IMR-90 (cell line): ENCODE measurements around the gene PLA2G4B.

Experiments used
- BHLHE40 ChIP-seq: fragments of 150-350 bp; IDR thresholded peaks from 2 replicates; pipeline ENCODE4 v1.6.1; 2016; ENCODE audit warnings: mild to moderate bottlenecking, low read depth, low read length
- CEBPB ChIP-seq: IDR thresholded peaks from 2 replicates; pipeline ENCODE4 v1.6.1; 2012; ENCODE audit warnings: low read depth, low read length, improper control_type of control experiment
- CHD1 ChIP-seq: IDR thresholded peaks from 2 replicates; pipeline ENCODE4 v1.6.1; 2012; ENCODE audit warnings: low read depth, low read length, improper control_type of control experiment
- ELK1 ChIP-seq: fragments of 150-350 bp; IDR thresholded peaks from 2 replicates; pipeline ENCODE4 v1.6.1; 2016; ENCODE audit warnings: low read depth, mild to moderate bottlenecking, low read length, moderate library complexity, borderline replicate concordance
- FOS ChIP-seq: fragments of 150-350 bp; IDR thresholded peaks from 2 replicates; pipeline ENCODE4 v1.6.1; 2016; ENCODE audit warnings: low read depth, low read length
- MAZ ChIP-seq: IDR thresholded peaks from 2 replicates; pipeline ENCODE4 v1.6.1; 2012; ENCODE audit warnings: low read depth, mild to moderate bottlenecking, low read length, improper control_type of control experiment, moderate library complexity, borderline replicate concordance
- MXI1 ChIP-seq: IDR thresholded peaks from 2 replicates; pipeline ENCODE4 v1.6.1; 2012; ENCODE audit warnings: low read depth, mild to moderate bottlenecking, low read length, moderate library complexity, borderline replicate concordance
- NFE2L2 ChIP-seq: fragments of 150-350 bp; IDR thresholded peaks from 2 replicates; pipeline ENCODE4 v1.6.1; 2016; ENCODE audit warnings: low read depth, mild to moderate bottlenecking, low read length
- POLR2A ChIP-seq: IDR thresholded peaks from 2 replicates; pipeline ENCODE4 v1.6.1; 2012; ENCODE audit warnings: mild to moderate bottlenecking, low read depth, low read length
- RAD21 ChIP-seq: IDR thresholded peaks from 2 replicates; pipeline ENCODE4 v1.6.1; 2012; ENCODE audit warnings: low read length, improper control_type of control experiment
- RCOR1 ChIP-seq: IDR thresholded peaks from 2 replicates; pipeline ENCODE4 v1.6.1; 2012; ENCODE audit warnings: mild to moderate bottlenecking, low read length, improper control_type of control experiment; ENCODE audit not compliant: insufficient replicate concordance
- SMC3 ChIP-seq: fragments of 150-350 bp; IDR thresholded peaks from 2 replicates; pipeline ENCODE4 v1.6.1; 2016; ENCODE audit warnings: low read depth, mild to moderate bottlenecking, antibody characterized with exemption, low read length, moderate library complexity
- TF ChIP-seq, protein P1 (sequence below): conservative IDR thresholded peaks from 2 replicates; pipeline ENCODE4 v1.5.1; 2012; ENCODE audit warnings: mild to moderate bottlenecking, low read depth, low read length, improper control_type of control experiment
- TF ChIP-seq, protein P2 (sequence below): fragments of 150-350 bp; IDR thresholded peaks from 2 replicates; pipeline ENCODE4 v1.6.1; 2017; ENCODE audit warnings: mild to moderate bottlenecking, antibody characterized with exemption, low read length, low read depth

DNA sequence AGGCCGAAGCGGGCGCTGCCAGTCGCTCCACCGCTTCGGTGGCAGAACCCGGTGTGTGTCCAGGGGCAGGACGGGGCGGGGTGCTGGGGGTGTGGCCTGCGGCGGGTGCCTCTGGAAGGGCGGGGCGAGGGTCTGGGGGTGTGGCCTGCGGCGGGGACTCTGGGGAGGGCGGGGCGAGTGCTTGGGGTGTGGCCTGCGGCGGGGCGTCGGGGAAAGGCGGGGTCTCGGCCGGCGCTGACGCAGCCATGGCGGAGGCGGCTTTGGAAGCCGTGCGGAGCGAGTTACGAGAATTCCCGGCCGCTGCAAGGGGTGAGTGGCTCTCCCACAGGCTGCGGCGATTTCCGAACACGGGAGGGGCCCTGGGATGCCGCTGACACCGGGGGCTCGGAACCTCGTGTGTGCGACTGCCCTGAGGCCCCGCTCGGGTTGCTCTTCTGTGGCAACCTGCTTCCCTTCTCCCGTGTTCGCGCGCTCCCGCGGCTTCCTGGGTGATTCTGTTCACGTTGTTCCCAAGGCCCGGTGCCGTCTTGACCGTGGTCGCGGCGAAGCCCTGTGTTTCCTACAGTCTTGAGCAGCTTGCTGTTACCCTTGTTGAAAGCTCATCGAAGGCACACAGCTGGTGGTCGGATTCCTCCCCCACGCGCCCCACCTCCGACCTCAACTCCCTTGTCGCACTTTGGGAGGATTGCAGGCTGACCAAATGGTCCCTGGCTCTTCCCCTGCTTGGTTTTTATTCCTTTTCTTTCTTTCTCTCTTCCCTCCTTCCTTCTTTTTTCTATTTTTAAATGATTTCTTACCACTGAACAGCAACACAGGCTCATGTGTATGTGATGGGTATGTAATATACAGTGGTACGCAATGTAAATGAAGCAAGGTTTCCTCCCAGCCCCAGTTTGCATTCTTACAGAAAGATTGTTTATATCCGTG lies 10.5 kb upstream of the PLA2G4B start, which contains the start of gene JMJD7:
- TF ChIP-seq POLR2A (peak; percentile 59; the same call in 1 of the 2 replicates), CEBPB (no peak), MAZ (no peak; the same call in 1 of the 2 replicates), FOS (no peak), BHLHE40 (no peak), CHD1 (no peak), ELK1 (no peak), RCOR1 (no peak), MXI1 (peak; percentile 39; the same call in 1 of the 2 replicates), SMC3 (no peak), RAD21 (no peak), NFE2L2 (no peak)
- TF ChIP-seq, protein P1, sequence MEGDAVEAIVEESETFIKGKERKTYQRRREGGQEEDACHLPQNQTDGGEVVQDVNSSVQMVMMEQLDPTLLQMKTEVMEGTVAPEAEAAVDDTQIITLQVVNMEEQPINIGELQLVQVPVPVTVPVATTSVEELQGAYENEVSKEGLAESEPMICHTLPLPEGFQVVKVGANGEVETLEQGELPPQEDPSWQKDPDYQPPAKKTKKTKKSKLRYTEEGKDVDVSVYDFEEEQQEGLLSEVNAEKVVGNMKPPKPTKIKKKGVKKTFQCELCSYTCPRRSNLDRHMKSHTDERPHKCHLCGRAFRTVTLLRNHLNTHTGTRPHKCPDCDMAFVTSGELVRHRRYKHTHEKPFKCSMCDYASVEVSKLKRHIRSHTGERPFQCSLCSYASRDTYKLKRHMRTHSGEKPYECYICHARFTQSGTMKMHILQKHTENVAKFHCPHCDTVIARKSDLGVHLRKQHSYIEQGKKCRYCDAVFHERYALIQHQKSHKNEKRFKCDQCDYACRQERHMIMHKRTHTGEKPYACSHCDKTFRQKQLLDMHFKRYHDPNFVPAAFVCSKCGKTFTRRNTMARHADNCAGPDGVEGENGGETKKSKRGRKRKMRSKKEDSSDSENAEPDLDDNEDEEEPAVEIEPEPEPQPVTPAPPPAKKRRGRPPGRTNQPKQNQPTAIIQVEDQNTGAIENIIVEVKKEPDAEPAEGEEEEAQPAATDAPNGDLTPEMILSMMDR: no peak
- TF ChIP-seq, protein P2, sequence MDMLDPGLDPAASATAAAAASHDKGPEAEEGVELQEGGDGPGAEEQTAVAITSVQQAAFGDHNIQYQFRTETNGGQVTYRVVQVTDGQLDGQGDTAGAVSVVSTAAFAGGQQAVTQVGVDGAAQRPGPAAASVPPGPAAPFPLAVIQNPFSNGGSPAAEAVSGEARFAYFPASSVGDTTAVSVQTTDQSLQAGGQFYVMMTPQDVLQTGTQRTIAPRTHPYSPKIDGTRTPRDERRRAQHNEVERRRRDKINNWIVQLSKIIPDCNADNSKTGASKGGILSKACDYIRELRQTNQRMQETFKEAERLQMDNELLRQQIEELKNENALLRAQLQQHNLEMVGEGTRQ: no peak
